Renal pelvis (tissue), 4 donors: ENCODE results near the gene CCDC154. TPM values are rescaled to one million over a fixed set of nuclear protein-coding genes. Genes with fewer than 3 reads are reported as not detected.
A peak's percentile ranks its signal among the peaks of the same experiment; 100 is the strongest.

Experiments
- DNase-seq: peaks from one replicate; pipeline ENCODE4 v3.0.0-alpha.2; 2013
- polyA plus RNA-seq, 3 donors: library from polyadenylated mRNA; unstranded; fragments of 120-200 nt; gene quantifications; one replicate each; pipeline ENCODE4 v1.2.1, GENCODE V29; 2013; ENCODE audit not compliant: insufficient read length in 3 of 3

Gene CCDC154
- polyA plus RNA-seq, 3 donors, result 2.3 to 4.4 (median 3.9) TPM

GRCh38 chr16:1438229-1439057 is 5.9 kb downstream of the CCDC154 start:
- DNase-seq, result no peak

GRCh38 chr16:1437606-1438005 is 6.8 kb downstream of the CCDC154 start:
- no peak for DNase-seq

- no peak for DNase-seq
Measured at GRCh38 chr16:1436731-1437355, 7.5 kb downstream of the CCDC154 start.

- no peak for DNase-seq
Measured at GRCh38 chr16:1435921-1436697, 8.2 kb downstream of the CCDC154 start.

- DNase-seq, result no peak
Measured at GRCh38 chr16:1434644-1435592, 9.4 kb downstream of the CCDC154 start.

GRCh38 chr16:1433756-1434155 is 10.6 kb downstream of the CCDC154 start:
- no peak for DNase-seq

GRCh38 chr16:1433263-1433560 is 11.1 kb downstream of the CCDC154 start:
- DNase-seq, result no peak

GRCh38 chr16:1432388-1433262 is 11.7 kb downstream of the CCDC154 start:
- no peak for DNase-seq

GRCh38 chr16:1431497-1432270 is 12.7 kb downstream of the CCDC154 start:
- no peak for DNase-seq

GRCh38 chr16:1430759-1431496 is 13.4 kb downstream of the CCDC154 start, which contains the start of gene PERCC1:
TSS of gene PERCC1 (plus strand) at chr16:1431078. CDS start at chr16:1432594, 1,516 bp downstream.
- DNase-seq, result no peak

GRCh38 chr16:1430214-1430758 is 14.1 kb downstream of the CCDC154 start:
- DNase-seq, result no peak

- DNase-seq, result no peak
Measured at GRCh38 chr16:1429631-1430030, 14.7 kb downstream of the CCDC154 start.

- DNase-seq, result no peak
Measured at GRCh38 chr16:1429012-1429411, 15.3 kb downstream of the CCDC154 start.

- DNase-seq, result no peak
Measured at GRCh38 chr16:1428511-1428910, 15.8 kb downstream of the CCDC154 start.

- DNase-seq, result no peak
Measured at GRCh38 chr16:1427473-1428461, 16.6 kb downstream of the CCDC154 start.

GRCh38 chr16:1426734-1427471 is 17.5 kb downstream of the CCDC154 start:
- DNase-seq, result peak; percentile 71
